NCI-H510A (cell line): ENCODE results near the gene ZNF385C.

Experiments
- DNase-seq: peaks from one replicate; lab custom pipeline; 2025; lab: John Stamatoyannopoulos, UW

Gene ZNF385C

DNA sequence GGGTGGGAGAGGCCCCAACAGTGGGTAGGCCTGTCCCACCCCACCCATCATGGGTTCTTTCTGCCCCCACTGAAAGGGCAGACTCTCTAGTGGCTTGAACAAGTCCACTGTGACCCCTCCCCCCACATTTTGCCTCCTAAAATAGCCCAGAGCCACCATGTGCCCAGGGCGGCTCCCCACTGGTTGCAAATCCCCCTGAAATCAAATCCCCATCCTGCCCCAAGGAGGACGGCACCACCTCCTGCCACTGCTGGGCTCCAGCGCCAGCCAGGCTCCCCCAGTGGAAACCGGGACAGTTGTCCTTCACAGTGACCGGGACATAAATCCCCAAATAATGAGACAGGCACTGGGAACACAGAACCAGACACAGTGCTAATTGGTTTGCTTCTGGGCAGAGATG lies 20.5 kb downstream of the ZNF385C start:
- no peak for DNase-seq

DNA sequence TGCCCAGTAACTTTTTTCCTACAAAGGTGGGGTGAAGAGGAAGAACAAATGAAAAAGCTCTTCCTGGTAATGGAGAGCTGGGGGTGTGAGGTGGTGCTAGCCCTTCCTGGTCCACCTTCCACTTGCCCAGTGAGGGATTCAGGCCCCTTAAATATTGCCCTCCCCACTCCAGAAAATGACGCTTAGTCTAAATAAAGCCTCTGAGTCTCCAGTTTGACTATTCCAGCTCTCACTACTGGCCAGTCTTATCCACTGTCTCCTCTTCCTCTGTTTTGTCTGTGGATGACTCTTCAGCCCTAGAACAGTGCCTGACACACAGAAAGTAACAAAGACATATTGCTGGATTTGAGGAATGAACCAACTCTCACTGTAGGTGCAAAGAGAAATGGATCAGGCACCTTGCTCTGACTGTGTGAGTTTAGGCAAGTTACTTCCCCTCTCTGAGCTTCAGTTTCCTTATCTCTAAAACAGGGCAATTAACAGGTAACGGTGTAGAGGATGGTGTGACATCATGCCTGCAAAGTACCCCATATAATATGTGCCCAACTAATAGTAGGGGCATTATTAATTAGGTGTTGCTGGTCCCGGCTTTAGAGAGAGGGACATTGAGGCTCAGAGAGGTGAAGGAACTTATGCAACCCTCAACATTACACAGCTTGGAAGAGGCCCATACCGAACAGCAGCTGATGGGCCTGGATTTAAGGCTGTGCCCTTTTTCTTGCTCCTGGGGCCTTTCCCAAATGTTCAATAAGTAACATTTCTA lies 21.3 kb downstream of the ZNF385C start:
- no peak for DNase-seq

DNA sequence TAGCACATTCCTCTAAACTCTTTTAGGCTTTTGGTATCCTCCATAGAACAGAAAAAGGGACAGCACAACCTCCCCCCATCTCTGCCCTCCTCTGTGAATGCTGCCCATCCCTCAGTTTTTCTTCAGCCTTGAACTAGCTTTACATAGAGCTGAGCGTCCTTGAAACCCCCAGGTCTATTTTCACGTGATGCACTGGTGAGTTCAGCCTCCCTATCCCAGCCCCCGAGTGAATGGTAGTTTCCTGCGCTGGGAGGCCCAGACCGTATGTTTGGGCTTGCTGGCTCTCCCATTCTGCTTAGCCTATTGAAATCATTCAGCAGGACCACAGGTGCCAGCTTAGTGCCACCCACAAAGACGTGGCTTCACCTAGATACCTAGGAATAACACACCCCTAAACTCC lies 22.5 kb downstream of the ZNF385C start:
- DNase-seq: no peak

DNA sequence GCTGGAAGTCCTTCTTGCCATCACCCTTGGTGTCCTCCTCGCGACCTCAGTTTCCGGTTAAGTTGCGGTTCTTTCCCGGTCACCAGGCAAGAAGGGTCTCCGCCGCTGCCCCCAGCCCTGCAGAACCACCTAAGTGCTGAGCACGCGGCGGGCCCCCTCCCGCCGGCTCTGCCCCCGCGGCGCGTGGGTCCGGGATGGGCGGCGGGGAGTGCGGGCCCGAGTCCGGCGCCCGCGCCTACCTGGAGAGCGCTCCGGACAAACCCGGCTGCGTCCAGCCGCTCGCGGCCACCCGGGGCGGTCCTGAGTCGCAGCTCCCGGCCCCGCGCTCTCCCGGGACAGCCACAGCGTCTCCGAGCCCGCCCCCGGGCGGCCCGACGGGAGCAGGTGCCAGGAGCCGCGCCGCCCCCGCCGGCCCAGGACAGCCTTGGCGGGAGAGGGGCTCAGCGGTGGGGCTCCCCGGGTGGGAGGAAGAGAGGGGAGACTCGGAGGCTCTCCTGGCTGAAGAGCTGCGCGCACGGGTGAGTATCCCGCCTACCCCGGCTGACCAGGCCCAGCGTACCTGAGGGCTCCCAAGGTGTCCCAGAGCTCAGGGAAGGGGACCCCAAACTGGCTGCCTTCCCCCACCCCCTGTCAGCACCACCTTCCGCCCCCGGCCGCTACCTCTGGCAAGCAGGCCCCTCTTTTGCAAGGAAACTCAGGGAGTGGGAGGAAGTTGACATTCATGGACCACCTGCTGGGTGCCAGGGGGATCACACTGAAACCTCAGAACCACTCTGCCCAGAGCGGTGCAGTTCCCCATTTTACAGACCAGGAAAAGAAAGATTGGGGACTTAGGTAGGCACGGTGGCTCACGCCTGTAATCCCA lies 25.7 kb downstream of the ZNF385C start:
- DNase-seq: no peak

DNA sequence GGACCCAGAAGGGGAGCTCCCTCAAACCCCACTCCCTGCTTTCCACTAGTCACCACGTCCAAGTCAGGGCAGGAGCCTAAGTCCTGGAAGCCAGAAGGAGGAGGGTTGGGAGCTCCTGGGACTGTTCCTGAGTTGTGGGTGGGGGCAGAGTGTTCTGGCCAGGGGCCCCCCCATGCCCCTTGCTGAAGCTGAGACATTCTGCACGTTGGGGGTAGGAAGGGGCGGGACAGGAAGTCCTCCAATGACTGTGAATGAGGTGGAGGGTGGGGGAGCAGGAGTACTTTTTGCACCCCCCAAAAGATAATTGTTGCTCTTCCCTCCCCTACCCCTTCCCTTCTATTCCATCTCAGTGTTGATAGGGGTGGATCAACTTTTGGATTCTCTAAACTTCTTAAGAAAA lies 26.5 kb downstream of the ZNF385C start:
- no peak for DNase-seq

DNA sequence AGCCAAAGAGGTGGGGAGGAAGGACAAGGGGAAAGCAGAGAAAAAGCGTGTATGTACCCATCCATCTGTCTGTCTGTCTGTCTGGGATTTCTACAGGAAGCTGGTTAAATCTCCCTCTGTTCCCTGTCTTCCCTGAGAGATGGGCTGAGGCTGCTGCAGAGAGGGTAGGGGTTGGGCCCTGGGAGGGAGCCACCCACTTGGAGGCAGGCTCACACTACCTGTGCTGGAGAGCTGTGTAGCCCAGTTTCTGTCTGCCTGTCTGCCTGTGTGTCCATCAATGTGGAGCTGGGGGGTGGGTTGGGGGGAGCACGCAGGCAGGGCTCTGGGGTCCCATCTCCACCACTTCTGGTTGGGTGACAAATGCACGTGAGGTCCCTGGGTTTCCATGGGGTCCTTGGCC lies 29.3 kb downstream of the ZNF385C start:
- DNase-seq: no peak

DNA sequence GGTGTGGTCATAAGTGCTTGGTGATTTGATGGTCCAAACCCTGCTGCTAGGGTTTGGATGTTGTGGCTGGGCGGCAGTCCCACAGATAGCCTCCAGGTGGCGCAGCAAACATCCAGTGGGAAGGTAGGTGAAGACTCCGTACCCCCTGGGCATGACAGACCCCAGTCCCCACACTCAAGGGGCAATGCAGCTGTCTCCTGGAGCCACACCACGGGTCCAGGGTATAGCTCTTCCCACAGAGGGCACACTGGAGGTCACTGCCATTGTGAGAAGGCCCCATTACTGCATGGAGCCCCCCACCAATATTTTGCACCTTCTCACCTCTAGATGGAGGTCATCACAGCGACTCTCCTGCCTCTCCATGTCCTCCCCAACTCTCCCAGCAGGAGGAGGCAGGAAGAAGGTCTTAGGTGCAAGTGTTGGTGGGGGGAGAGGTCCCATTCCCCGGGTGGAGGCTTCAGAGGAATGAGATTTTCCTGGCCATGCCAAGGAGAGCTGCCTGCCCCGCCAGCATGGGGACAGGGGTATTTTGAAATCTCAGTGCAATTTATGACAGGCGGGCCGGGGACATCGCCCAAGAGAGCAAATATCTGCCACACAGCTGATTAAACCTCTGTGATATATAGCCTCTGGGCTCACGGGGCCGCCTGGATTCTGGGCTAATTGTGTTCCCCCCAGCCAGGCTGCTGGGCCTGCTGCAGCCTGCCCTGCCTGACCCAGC lies 30.7 kb downstream of the ZNF385C start:
- DNase-seq: no peak

DNA sequence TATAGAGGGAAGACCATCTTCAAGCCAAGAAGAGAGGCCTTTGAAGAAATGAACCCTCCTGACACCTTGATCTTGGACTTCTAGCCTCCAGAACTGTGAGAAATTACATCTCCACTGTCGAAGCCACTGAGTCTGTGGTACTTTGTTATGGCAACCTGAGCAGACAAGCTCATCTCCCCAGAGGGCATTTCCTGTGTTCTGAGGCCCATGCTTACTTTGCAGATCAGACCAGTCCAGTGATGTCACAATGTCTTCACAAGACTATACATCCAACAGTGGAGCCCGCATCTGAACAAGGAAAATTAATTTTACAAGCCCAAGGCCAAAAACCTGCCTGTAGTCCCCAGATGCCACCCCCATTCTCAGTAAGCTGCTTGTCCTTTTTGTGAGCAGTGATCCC lies 33.1 kb downstream of the ZNF385C start:
- DNase-seq: no peak

DNA sequence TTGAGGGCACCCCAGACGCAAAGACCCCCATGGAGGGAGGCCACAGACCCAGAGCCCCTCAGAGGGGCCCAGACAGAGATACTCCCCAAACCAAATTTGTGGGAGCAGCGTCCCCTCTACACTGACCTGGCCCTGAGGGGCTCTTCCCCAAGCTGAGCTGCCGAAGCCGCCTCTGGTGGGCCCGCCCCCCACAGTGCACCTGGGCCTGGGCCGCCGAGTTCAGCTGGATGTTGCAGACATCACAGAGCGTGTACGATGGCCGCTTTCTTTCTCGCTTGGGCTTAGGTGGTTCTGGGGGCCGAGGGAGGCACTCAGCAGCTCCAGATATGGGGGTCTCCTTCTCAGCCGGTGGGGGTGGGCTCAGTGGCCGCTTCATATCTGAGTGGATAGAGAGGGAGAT lies 35.6 kb downstream of the ZNF385C start:
- DNase-seq: no peak

DNA sequence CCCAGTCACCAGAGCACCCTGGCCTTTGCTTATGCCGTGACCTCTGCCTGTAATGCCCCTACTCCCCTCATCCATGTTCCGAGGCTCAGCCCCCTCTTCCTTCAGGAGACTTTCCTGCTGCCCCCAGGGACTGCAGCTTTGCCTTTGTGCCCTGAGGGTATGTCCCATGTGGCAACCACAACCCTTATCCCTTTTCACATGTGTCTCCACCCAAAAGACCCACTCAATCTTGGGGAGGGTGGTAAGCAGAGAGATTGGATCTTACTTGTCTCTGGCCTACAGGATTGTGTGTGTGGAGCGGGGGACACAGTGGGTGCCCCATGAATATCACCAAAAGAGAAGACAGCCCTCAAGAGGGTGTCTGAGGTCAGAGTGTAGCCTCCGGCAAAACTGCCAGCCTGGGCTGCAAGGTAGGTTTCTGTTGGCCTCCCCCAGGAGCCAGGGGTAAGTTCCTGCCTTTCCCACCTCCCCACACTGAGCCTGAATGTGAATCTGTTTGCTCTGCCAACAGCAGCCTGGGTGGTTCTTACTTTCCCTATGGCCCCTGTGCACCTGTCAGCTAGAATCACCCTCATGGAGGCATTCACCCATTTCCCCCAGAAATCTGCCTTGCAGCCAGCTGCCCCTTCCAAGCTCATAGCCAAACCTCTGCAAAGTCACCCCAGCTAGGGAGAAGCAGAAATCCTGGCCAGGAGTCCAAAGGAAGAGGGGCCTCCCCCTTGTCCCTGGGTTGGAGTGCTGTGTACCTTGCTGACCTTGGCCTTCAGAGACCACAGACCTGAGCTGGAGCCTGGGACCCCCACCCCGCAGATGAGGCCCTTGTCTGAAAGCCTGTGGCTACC lies 36.4 kb downstream of the ZNF385C start:
- DNase-seq: no peak

DNA sequence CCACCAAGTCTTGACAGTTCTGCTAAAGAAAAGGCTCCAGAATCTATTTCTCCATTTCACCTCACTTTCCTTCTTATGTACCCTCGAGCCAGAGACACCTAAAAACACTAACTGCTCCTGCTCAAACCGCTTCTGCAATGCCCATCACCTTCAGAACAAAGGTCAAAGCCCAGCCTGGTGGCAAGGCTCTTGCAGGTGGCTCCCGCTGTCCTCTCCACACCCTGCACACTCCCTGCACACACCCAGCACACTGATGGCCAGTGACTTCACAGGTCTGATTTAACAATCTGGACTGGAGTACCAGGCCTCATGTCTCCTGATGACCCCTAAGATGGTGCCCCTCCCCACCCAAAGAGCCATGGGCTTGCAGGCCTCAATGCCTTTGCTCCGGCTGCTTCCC lies 38.0 kb downstream of the ZNF385C start:
- DNase-seq: no peak

DNA sequence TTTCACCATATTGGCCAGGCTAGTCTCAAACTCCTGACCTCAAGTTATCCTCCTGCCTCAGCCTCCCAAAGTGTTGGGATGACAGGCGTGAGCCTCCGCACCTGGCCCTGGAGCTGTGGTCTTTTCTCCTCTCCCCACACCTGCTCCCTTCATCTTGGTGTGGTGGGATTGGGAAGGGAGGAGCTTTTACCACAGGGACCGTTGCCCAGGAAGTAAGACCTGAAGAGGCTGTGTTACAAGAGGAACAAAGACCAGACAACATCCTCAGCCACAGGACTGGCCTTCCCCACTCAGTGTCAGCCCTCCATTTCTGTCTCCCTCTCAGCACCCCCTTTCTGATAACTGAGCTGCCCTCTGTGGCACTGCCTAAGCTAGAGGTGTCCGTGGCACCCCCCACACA lies 38.5 kb downstream of the ZNF385C start:
- DNase-seq: no peak

DNA sequence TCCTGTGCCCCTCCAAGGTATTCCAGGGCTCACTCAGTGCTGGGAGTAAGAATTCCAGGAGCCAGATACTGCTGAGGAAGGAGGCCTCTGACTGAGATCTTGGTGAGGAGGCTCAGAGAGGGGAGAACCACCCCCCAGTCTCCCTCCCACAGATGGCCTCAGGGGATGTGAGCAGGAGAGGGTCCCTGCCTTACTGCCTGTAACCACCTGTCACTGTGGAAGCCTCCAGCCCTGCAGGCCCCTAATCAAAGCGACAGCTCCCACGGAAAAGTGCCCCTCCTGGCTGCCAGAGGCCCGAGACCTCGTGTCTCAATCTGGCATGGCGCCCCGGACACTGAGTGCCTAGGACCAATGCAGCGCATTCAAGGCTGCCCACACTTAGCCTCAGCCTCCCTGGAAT lies 40.2 kb downstream of the ZNF385C start:
- no peak for DNase-seq

DNA sequence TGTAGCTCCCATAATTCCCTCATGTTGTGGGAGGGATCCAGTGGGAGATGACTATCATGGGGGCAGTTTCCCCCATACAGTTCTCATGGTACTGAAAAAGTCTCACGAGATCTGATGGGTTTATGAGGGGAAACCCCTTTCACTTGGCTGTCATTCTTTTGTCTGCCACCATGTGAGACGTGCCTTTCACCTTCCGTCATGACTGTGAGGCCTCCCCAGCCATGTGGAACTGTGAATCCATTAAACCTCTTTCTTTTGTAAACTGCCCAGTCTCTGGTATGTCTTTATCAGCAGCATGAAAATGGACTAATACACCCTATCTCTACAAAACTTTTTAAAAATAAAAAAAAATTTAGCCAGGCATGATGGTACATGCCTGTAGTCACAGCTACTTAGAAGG lies 41.6 kb downstream of the ZNF385C start:
- DNase-seq: no peak

DNA sequence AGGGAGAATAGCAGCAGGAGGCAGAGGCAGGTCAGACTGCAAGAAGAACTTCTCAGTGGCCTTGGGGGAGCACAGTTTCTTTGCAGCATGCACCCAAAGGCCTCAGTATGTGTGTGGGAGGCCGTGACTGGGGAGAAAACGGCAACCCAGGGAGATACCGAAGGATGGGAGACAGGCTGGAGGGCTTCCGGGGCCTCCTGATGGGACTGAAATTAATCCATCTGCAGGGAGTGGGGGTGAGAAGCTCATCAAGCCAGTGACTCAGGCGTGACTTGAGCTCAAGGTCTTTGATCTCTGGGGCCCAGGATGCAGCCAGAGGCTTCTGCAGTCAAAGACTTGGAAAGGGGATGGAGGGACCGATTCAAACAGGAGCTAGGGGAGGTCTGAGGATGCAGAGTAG lies 42.8 kb downstream of the ZNF385C start:
- no peak for DNase-seq

DNA sequence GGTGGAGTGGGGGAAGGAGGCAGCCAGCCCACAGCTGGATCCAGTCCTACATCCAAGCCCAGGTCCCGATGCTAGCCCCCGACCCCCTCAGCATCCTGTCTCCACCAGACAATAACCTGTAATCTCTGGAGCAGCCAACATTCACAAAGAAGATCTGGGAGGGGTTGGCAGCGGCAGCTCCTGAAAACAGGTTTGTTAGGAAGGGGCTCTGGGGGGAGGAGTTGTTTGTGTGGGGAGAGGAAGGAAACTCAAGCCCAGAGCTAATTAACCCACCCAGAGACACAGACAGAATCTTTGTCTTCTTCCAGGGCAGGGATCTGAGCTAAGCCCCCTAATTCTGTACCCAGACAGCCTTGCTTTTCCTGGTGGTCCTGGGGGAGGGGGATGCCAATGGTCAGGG lies 43.2 kb downstream of the ZNF385C start:
- DNase-seq: no peak

DNA sequence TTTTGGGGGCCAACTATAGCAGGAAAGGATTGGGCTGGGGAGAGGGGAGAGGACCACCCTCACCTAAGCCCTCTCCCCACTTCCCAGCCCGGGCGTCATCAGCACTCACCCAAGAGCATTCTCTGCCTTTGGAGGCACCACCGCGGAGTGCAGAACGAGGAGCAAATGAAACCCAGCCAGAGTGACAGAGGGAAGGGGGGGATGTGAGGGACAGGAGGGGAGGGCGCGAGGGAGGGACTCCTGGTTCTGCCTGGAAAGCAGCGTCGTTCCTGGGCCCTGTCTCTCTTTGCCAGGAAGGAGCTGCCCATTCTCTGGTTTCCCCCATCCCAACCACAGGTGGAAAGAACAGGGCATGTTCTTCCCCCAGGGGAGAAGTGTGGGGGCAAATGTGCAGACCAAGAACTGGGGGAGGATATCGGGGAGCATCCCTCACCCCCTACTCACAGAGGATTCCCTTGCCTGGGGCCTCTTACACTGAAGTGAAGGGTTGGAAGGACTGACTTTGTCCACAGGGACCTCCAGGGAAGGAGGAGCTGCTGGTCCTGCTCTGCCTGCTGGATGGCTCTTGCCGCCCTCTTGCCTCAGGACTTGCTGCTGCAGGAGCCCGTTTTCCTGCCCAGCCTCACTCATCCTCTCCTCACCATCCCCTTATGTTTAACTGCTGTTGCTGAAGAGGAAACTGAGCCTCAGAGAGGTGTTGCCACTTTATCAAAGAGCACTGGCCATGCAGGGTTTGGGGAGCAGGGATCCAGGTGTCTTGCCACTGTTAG lies 44.4 kb downstream of the ZNF385C start:
- DNase-seq: no peak

DNA sequence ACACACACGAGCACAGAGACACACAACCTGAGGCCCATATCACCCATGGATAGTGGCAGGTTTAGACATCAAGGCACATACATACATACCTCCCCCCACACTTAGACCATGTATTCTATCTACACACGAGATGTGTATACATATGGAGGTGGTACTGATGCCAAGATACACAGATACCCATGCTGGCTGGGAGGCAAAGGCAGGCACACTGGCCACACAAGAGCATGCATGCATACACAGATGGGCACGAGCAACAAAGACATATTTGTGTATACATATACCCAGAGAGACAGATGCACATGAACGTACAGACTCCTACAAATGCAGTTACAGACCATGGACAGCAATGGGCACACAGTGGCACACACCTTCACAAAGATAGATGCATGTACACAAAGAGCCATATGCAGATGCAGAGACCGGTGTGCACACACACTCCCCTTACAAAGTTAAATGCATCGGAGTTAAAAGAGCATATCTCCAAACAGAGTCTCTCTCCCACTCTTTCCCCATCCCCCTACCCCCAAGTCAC lies 45.9 kb downstream of the ZNF385C start:
- DNase-seq: no peak

DNA sequence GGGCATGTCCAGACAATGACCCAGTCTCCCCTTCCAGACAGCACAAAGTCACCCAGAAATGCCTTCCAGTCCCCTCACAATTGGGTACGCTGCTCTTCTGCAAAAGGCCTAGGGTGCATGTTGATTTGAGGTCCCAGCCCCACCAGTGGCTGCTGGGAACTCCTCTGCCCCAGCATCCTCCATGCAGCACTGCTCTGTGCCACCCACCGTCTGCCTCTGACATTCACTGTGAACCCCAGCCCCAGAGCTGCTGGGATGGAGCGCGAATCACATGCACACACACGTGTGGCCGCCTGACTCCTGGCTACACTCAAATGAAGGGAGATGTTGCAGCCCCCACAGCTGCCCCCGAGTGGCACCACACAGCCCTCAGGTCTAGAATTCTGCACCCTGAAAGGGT lies 46.6 kb downstream of the ZNF385C start:
- DNase-seq: no peak

DNA sequence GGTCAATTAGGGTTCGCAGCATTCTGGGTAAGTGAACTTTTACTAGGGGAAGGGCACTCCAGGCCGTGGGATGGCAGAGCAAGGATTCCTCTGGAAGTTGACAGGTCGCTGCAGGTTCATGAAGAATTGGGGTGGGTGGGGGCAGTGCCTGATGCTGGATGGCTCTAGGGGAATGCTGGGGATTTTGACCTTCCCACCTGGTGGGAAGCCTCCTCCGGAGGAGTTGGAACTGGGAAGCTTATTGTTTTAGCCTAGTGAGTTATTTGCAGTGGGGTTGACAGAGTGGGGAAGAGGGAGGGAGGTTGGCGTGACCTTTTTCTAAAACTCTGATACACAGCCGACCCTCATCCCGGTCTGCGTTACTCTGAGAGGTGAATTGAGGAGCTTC lies 47.3 kb downstream of the ZNF385C start:
- no peak for DNase-seq
